ENCODE measurements around the gene NFKB1. TPM values are rescaled to one million over a fixed set of nuclear protein-coding genes. Genes with fewer than 3 reads are reported as not detected.

The NFKB1 gene
- total RNA-seq, 3 donors from 2014 or later (not counting 1 experiment from before 2014, with no cell fraction given): 144 to 235 (median 163) TPM

GRCh38 chr4:102663073-102663472, 161.9 kb downstream of the NFKB1 start:
- H3K4me1 ChIP-seq (ENCODE audit: control insufficient read depth, insufficient read depth, low read length): no peaks in the 10 kb centered on the region
- H3K36me3 Mint-ChIP-seq: peaks cover 7% of the 10 kb centered on the region
- intact Hi-C loops (cut with micrococcal nuclease): no loop called here
- H3K4me3 Mint-ChIP-seq: no peak overlapping the region
- H3K27ac ChIP-seq (ENCODE audit: low read length): no peak overlapping the region
- no peak for TF ChIP-seq CTCF (IDR thresholded peaks at IDR 0.05)
- H3K4me1 Mint-ChIP-seq: peaks cover 0 to 4% of the 10 kb centered on the region in 2 donors
- no peaks in the 10 kb centered on the region for H3K27me3 ChIP-seq (ENCODE audit: control insufficient read depth, insufficient read depth, low read length)
- no peak for DNase-seq
- peaks cover 15% of the 10 kb centered on the region for H3K36me3 ChIP-seq (ENCODE audit: control insufficient read depth, insufficient read depth, low read length)
- H3K27me3 Mint-ChIP-seq (ENCODE audit: low read depth in 2 of 2): no peaks in the 10 kb centered on the region
- no peak for ATAC-seq
- no peaks in the 10 kb centered on the region for H3K9me3 Mint-ChIP-seq
- no peak overlapping the region for H3K4me3 ChIP-seq (ENCODE audit: low read length)
- no peak overlapping the region for H3K27ac Mint-ChIP-seq
- H3K9me3 ChIP-seq (ENCODE audit: control insufficient read depth, insufficient read depth, low read length): no peaks in the 10 kb centered on the region
- WGBS (ENCODE audit: insufficient coverage): 100% methylated on average over 1 of the region's 1 CpG

- peaks cover 23% of the 10 kb centered on the region for H3K36me3 ChIP-seq (ENCODE audit: control insufficient read depth, insufficient read depth, low read length)
- H3K27me3 Mint-ChIP-seq (ENCODE audit: low read depth in 2 of 2): no peaks in the 10 kb centered on the region
- no peaks in the 10 kb centered on the region for H3K27me3 ChIP-seq (ENCODE audit: control insufficient read depth, insufficient read depth, low read length)
- H3K4me1 ChIP-seq (ENCODE audit: control insufficient read depth, insufficient read depth, low read length): no peaks in the 10 kb centered on the region
- no peaks in the 10 kb centered on the region for H3K9me3 Mint-ChIP-seq
- ATAC-seq: no peak
- H3K4me3 ChIP-seq (ENCODE audit: low read length): no peak overlapping the region
- H3K4me3 Mint-ChIP-seq: no peak overlapping the region
- no peak for DNase-seq
- peaks cover 7% of the 10 kb centered on the region for H3K36me3 Mint-ChIP-seq
- 95% methylated on average over 3 of the region's 3 CpGs for WGBS (ENCODE audit: insufficient coverage)
- H3K27ac ChIP-seq (ENCODE audit: low read length): no peak overlapping the region
- H3K9me3 ChIP-seq (ENCODE audit: control insufficient read depth, insufficient read depth, low read length): no peaks in the 10 kb centered on the region
- no peak overlapping the region for H3K27ac Mint-ChIP-seq
- intact Hi-C loops (cut with micrococcal nuclease): no loop called here
- TF ChIP-seq CTCF (IDR thresholded peaks at IDR 0.05): no peak
- H3K4me1 Mint-ChIP-seq: peaks cover 0 to 4% of the 10 kb centered on the region in 2 donors
Measured at GRCh38 chr4:102665527-102665926, 164.4 kb downstream of the NFKB1 start.

Other genes starting within 250 kb of the NFKB1 start
- 10 to 100 TPM; 18.0 to 20.0 (median 18.2) TPM for gene SLC39A8, start 155.9 kb upstream of the NFKB1 start, total RNA-seq

All from natural killer cell (primary cell).